ENCODE results near the gene TBC1D22A.

The TBC1D22A gene

DNA sequence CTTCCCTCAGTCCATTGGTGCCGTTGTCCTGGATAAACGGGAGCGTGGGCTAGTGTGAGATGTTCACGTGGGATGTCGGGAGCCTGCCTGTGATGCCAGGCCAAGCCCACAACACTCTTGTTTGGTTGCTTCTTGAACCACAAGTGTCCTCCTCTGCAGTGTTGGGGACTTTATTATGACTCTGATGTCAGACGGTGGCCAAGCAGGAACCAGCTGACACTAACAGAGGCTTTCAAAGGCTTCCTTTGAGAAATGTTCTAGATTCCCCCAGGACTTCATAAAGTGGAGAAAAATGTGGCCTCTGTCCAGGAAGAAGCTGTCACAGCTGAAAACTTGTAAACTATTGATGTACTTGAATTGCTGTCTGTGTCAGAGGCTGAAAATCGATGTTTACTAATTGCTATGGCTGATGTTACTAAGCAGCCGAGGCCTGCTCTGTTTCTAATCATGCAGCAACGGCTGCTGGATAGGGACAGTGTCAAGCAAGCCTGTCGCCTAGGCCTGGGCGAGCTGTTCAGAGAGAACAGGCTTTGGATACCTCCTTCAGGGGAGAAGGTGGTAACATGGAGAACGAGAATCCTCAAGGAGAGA, 131.7 kb downstream of the TBC1D22A start:
- DNase-seq: no peak

DNA sequence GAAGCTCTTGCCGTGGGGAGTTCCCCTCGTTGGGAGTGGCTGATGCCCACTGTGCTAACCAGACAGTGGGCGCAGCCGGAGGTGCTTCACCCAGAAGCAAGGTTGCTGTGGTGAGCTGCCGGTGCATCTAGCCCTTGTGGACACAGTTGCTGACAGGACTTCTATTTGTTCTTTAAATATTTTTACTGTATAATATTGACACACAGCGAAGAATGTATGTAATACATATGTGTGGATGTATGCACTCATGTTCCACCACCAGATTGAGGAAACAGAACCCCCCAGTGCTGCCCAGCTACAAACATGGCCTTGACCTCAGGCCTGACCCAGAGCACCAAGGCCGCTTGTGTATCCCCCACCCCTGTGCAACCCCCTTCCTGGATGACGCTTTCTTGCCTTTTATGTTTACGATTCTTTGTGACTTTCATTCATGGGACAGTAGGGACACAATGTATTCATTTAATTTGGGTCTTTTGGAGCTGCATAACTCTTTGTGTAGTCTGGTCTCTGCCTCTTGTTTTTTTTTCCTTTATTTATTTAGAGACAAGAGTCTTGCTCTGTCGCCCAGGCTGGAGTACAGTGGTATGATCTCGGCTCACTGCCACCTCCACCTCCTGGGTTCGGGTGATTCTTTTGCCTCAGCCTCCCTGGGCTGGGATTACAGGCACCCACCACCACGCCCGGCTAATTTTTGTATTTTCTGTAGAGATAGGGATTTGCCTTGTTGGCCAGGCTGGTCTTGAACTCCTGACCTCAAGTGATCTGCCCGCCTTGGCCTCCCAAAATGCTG, 132.6 kb downstream of the TBC1D22A start:
- no peak for DNase-seq

DNA sequence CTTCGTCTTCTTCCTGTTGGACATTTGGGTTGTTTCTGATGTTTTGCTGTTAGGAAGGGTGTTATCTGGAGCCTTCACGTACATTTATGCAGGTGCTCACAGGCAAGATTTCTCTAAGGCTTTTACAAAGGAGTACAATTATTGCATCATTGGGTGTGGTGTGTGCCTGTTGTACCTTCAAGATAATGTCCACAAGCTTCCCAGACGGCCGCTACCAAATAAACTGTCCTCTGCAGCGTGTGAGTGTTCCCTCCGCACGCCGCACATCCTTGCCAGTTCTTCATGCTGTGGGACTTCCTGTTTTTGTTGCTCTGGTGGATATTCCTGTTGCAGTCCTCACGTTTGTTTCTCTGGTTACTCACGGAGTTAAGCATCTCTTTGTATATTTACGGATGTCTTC, 133.3 kb downstream of the TBC1D22A start:
- DNase-seq: no peak

DNA sequence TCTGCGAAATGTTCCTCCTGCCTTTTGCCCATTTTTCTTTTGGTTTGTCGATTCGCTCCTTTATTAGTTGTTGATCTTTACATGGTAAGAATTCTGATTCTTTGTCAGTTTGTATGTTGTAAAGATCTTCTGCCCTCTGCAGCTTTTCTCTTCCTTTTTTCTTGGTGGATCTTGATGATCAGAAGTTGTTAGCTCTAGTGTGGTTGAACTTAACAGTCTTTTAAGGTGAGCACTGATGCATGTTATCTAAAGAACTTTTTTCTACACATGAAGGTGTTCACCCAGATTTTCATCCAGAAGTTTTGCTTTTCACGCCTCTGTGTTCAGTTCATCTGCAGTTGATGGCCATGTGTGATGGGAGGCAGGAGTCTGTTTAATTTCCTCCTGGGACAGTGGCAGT, 133.7 kb downstream of the TBC1D22A start:
- no peak for DNase-seq

DNA sequence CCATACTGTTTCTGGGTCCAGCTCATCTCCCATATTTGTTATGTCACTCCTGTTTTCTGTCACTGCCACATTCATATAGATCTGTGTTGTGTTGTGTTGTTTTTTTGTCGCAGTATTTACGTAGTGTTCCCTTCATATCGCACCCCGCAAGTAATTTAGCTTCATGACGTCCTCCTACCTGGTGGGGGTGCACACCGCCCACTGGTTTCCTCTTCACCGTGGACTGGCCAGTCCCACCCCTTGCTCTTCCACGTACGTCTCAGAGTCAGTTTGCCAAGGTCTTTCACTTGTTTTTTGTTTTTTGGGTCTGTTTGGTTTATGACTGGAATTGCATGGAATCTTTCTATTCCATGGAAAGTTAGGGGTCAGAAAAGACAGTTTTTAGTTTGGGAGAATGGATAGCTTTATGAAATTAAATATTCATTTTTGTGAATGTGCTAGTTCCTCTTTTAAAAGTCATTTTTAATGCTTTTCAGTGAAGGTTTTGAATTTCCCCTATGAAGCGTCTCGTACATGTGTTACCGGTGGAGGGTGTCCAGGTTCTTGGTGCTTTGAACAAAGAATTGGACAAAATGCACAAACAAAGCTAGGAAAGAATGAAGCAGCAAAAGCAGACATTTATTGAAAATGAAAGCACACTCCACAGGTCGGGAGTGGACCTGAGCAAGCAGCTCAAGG, 134.3 kb downstream of the TBC1D22A start:
- DNase-seq: no peak

DNA sequence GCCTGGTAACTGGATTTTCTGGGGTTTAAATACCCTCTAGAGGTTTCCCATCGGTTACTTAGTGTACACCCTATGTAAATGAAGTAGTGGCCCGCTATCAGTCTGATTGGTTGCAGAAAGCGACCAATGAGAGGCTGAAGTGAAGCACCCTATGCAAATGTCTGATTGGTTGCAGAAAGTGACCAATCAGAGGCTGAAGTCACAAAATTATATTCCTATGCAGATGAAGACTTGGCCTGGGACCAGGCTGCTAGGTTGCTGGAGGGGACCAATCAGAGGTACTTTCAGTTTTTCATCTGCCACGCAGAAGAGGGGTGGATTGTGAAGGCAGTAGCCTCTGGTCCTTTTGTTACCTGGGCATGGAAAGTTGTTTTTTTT, 134.8 kb downstream of the TBC1D22A start:
- no peak for DNase-seq

DNA sequence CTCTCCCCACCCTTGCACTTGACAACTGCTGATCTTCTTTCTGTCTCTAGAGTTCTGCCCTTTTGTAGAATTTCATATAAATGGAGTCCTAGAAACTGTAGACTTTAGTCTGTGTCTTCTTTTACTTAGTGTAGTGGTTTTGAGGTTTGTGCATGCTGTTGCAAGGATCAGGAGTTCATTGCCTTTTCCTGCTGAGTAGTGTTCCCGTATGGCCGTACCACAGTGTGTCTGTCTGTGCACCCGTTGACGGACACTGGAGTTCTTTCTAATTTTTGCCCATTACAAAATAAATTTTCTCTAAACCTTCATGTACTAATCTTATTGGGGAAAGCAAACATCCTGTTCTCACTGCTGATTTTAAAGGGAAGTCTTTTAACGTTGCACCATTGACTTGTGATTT, 138.1 kb downstream of the TBC1D22A start:
- DNase-seq: no peak

DNA sequence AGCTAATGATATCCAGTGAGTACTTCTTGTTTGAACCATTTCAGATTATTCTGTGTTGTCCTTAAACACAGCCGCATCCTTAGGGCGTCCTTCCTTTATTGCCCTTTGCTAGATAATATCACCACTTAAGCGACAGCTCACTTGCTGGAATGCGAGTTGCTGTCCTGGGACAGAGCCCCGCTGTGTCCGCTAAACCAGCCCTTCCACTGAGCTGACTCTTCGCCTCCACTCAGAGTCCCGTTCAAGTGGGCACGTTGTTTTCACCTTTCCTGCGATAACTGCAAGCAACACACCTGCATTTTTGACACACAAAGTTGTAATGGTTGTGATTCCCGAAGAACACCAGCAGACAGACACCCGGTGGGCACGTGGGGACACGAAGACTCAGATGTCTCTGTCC, 140.0 kb downstream of the TBC1D22A start:
- DNase-seq: no peak

DNA sequence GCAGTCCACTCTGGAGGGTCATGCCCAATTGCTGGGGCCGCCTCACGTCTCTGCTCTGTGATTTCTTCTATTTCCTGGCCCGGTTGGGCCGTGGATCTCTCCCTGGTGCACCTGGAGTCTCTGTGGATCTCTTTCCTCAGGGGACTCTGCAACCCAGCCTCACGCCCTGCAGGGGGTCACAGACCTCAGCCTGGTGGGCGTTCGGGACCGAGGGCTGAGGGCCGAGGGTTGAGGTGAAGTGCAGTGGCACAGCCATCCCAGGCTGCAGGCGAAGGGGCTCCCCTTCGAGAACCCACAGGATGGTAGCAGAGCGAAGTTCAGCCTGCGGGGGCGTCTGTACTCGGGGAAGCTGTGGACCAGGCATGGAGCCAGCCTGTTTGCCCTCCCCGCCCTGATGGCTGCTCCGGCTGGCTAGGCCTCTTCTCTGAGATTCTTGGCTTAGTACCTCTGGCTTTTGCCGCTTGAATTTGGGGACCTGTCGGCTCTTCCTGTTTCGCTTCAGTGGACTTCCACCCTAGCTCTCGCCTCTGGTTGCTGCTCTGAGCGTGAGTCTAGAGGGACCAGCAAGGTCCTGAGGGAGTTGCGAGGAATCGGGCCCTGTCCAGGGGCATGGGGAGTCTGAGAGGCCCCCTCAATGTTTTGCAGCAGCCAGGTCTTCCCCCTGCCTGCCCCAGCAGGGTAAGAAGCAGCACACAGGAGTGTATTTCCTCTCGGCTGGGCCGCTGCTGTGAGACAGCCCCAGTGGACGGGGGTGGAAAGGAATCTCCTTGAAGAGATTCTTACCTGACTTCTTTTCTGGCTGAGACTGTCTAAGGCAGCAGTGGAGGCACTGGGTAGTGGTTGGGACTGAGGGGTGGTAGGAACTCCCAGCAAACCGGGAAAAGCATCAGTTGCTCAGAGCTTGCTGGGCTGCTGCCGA, 140.8 kb downstream of the TBC1D22A start:
- DNase-seq: no peak

DNA sequence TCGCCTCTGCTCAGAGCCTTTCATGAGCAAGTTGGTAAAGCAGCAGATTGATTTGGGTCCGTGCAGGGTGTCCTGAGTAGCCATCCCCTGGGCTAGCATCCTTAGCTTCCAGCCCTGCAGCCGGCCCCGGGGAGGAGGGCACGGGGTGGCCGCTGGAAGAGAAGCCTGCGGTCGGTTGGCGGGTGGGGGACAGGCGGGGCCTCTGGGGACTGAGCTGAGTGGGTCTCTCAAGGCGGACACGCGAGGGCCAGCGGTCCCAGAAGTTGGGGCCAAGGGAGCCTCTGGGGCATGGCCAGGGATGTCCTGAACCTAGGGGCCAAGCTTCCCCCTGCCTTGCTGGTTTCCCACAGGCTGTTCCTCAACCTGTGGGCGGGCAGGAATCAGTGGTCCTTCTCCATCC, 143.0 kb downstream of the TBC1D22A start:
- DNase-seq: no peak

DNA sequence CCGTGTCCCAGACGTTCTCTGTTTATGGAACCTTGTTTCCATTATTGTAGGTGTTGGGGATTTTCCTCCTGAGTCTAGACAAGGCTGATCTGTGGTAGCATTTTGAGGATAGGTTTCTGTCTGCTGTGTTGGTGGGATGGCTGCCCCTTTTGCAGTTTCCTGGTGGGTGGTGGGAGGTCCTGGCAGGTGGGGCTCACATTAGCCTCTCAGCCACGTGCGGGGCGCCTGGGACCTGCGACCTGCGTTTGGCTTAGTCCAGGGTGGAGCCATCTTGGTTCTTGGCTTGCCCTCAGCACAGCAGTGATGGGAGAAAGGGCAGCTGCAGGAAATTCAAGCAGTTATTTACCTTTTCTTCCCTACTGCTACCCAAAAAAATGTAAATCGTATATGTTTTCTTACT, 143.4 kb downstream of the TBC1D22A start:
- no peak for DNase-seq

DNA sequence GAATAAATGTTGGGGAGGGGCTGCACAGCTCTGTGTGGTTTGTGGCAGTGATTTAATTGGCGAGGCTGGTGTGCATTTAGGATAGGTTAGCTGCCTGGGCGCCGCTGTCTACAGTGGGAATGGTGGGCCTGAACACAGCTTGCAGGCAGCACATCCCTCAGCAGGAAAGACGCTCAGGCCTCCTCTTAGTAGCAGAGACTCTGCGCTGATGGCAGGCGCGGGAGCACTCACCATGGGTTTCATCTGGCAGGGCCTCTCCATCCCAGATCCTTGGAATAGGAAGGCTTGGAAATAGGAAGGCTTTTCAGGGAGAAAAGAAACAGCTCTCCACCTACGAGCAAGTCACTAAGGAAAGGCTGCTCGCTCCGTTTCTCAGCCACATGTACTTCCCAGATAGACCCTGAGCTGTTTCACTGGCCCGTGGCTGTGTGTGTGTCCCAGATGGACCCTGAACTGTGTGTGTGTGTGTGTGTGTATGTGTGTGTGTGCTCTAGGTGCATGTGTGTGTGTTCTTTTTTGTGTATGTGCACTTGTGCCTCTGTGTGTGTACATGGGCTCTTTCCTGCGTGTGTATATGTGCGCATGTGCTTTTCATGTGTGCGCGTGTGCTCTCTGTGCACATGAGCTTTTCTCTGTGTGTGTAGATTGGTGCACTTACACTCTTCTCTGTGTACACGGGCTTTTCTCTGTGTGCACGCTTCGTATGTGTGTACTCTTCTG, 144.0 kb downstream of the TBC1D22A start:
- no peak for DNase-seq

DNA sequence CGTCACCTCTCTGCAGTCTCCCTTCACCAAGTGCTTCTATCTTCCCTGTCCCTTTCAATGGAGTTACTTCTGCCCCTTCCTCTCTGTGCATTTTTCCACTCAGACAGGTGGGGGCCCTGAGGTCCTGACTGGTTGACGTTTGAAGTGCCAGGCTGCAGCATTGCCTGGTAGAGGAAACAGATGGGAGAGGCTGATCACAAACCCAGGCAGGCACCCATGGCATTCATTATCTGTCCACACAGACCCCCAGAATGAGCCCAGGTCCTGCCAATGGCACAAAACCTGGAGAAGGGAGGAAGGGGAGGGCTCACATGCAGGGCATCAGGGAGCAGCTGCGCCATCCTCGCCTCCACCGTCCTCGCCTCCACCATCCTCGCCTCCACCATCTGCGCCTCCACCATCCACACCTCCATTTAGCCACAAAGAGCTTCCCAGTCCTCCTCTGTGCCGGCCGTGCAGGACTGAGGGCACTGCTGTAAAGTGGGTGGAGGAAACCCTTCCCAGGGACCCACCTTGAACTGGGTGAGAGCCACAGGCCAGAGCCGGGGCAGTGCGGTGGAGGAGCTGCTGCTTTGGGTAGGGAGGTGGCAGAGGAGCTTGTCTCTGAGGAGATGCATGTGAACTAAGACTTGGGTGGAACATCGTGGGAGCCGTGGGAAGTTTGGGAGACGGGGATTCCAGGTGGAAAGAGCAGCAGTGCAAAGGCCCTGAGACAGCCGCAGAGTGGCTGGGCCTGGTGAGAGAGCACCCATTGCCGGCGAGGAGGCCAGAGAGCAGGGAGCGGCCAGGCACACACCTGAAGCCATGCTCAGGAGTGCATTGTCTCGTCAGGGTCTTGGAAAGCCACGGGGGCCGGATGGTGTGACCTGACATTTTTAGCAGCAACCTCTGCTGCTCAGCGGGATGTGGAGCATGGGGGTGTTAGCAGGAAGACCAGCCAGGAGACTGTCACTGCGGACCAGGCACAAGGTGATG, 145.1 kb downstream of the TBC1D22A start:
- no peak for DNase-seq

DNA sequence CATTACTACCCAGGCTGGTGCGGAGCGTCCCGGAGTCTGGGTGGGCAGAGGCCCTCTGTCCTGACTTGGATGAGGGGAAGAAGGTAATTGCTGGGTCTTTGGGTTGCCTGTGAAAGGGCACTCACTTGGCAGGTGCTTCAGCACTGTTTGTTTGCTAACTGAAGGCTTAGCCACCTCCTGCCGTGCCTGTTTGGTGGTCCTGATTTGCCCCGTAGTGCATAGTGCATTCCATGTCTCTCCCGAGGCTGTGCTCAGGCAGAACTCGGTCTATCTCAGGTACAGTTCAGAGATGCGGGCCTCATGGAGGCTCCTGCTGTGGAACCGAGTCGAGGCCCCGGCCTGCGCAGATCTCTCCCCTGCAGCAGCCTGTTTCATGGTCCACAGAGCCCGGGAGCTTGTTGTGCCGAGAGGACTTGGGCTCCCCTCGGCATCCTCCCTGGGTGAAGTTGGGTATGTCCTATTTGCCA, 146.2 kb downstream of the TBC1D22A start:
- no peak for DNase-seq

DNA sequence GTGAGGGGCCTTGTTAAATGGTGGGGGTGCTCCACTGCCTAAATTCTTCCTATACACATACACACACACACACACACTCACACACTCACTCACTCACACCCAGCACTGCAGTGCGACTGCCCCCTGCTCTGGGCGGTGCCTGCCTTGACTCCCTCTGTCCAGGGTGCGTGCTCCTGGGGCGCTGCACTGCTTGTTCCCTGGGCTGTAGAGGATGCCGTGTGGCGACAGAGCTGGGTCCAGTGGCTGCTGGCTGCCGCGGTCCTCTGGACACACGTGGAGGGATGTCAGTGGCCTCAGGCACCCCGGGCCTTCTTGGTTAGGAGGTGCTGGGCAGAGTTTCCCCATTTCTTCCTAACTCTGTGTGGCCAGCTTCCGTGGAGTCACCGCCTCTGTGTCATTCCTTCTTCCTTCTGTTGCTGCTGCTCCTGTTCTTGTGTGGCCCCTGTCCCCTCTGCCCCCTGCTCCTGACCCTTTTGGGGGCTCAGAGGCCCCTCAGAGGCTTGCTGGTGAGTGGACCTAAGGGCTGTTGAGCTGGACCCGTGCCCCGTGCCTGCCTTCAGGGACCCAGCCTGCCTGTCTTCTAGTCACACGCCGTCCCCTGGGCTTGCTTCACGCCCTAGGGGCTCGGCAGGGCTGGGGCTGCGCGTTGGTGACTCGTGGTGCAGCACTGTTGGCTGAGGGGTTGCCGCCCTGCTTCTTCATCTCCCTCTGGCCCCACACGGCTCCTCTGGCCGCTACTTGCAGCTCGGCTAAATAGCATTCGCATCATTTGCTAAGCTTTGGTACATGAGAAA, 147.0 kb downstream of the TBC1D22A start:
- no peak for DNase-seq

DNA sequence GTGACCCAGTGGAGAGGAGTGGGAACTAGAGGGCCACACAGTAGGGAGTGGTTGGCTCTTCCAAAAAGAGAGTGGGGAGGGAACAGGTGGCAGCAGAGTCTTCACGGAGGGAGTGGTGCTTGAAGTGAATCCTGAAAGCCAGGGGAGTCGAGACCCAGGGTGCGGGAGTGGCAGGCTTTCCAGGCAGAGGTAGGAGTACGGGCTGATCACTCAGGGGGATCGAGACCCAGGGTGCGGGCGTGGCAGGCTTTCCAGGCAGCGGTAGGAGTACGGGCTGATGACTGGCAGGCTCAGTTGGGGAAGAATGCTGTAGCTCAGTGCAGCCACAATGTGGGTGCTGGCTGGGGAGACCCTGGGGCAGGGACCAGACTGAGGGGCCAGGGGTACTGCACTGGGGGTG, 148.2 kb downstream of the TBC1D22A start:
- DNase-seq: no peak

DNA sequence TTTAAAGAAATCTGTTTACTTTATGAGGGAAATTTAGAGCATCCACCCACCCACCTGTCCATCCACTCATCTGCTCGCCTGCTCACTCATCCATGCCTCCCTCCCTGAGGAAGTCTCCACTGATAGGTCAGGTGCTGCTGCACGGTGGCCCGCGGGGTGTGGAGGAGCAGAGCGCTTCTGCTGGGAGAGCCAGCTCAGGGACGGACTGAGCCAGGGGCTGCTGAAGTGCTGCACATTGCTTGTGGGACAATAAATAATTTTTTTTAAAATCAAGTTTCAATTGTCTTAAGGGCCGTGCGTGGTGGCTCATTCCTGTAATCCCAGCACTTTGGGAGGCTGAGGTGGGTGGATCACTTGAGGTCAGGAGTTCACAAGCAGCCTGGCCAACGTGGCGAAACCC, 148.9 kb downstream of the TBC1D22A start:
- DNase-seq: no peak

DNA sequence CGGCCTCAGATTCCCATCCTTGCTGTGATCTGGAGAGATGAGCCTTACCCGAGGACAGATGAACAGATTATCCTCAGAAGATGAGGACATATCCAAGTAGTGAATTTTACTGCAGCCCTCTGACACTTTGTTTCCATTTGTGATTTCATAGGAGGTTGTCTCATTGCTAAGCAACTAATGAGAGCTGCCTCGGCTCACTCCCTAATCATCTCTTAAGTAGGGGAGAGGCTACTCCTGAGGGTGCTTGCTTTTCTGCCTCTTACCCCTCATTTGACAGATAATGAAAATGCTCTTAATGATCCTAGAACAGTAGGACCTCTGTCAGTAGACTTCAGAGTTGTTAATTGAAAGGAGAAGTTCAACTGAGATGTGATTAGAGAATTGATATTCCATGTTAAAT, 150.9 kb downstream of the TBC1D22A start:
- no peak for DNase-seq

DNA sequence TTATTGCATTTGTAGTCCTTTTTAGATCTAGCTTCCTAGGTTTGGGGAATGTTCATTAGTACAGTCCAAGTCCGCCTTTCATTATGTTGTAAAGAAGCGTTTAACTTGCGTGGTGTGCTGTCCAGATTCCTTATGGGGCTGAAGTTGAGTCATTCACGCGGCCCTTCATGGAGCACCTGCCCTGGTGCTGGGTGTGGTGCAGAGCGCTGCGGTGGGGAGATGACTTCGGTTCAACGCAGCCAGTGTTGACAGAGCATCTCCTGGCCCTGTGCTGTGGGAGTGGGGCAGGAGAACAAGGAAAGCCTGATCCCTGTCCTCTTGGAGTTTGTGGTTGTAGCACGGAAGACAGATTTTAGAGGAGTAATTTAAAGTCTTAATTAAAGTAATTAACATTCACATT, 152.0 kb downstream of the TBC1D22A start:
- DNase-seq: no peak
